HepG2 (cell line): ENCODE results near the gene MBLAC2.

ENCODE experiments used
- CTCF ChIP-seq: sonication (generic); formaldehyde crosslinking; IDR thresholded peaks from 2 replicates; pipeline ENCODE4 v1.5.0; 2020; ENCODE audit warnings: mild to moderate bottlenecking, missing genetic modification reagents, moderate library complexity
- IRF2 ChIP-seq: IDR thresholded peaks from 2 replicates; pipeline ENCODE4 v1.6.1; 2018; ENCODE audit warnings: missing genetic modification reagents, missing compliant biosample characterization
- MEIS2 ChIP-seq: sonication (generic); formaldehyde crosslinking; IDR thresholded peaks from 2 replicates; pipeline ENCODE4 v1.9.0; 2021; ENCODE audit warnings: mild to moderate bottlenecking, missing genetic modification reagents
- POLR2A ChIP-seq, 2 experiments: IDR thresholded peaks; 2 replicates each; pipeline ENCODE4 v1.6.1; 2011; ENCODE audit warnings: low read depth in 2 of 2, low read length in 2 of 2, mild to moderate bottlenecking in 1 of 2, moderate library complexity in 1 of 2; ENCODE audit not compliant: insufficient read depth in 1 of 2
- SP1 ChIP-seq, 2 experiments: fragments of 450-650 bp in 1 of 2; sonication (generic) in 1 of 2; formaldehyde crosslinking in 1 of 2; IDR thresholded peaks; 2 replicates each; pipeline versions ENCODE4 v1.4.0 to v1.6.1; 2016 to 2020; ENCODE audit warnings: missing genetic modification reagents in 1 of 2

- TF ChIP-seq SP1 (IDR thresholded peaks at IDR 0.05) (no peak), SP1 (CRISPR knock-in tag; IDR thresholded peaks at IDR 0.05) (no peak), MEIS2 (CRISPR knock-in tag) (no peak), IRF2 (no peak), CTCF (CRISPR knock-in tag) (no peak), POLR2A (IDR thresholded peaks at IDR 0.05; ENCODE audit: insufficient read depth in 1 of 2, low read depth in 2 of 2, low read length in 2 of 2) (no peak)
These were observed 14.2 kb upstream of the MBLAC2 start for GRCh38 chr5:90488791-90489190.
